Measurements from ENCODE around the gene SERTAD4.
A peak's percentile ranks its signal among the peaks of the same experiment; 100 is the strongest.
"Not testable (repeated sequence)": the region's sequence is repeated elsewhere in the genome, so short reads cannot be mapped to it uniquely, and the experiment has no call there.

SERTAD4 gene

DNA sequence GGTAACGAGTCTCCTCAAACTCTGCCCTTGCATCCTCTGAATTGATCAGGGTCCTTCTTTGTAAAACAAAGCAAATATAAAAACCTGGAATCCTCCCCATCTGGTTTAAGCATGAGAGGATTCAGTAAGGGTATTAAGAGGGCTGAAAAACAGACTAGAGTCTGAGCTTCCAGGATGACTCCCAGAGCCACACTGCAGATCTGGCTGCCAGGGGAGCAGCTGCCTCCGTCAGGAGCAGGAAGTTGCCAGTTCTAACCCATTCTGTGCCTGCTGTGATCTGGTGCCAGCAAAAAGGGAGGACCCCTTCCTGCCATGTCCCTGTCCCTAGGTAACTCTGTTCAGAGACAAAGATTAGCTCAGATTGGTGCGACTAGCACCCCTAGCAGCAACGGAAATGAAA, 27.5 kb downstream of the SERTAD4 start:
- no peak for DNase-seq (ENCODE audit: low read depth)

DNA sequence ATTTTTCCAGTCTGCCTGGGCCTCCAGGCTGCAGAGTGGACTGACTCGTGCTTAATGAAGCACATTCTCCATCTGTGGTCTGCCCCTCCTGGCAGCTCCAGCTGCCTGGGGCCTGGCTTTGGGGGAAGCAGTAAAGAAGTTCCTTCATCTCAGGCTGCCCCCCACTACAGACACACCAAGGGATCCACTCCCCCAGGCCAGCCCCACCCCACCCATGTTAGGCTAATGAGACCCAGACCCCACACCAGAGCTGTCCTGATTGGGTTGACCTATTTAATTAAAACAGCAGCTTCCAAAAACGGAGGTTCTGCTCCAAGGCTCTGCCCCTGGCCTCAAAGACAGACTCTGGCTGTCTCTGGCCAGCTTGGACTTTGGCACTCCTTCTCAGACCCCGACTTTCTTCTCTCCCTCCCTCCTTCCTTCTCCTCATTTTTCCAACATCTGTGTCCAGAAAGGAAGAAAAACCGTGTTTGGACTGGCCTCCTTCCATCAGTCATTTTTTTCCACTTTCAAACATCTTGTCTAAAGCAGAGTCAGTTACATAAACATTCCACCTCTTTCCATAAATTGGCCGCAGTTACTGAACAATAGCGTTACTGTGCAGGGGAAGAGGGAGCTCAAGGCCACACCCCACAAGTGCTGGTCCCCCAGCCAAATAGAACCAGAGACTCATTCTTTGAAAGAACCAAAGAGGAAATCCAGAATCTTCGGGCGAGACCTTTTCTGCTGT, 29.7 kb downstream of the SERTAD4 start:
- DNase-seq (ENCODE audit: low read depth), result no peak

DNA sequence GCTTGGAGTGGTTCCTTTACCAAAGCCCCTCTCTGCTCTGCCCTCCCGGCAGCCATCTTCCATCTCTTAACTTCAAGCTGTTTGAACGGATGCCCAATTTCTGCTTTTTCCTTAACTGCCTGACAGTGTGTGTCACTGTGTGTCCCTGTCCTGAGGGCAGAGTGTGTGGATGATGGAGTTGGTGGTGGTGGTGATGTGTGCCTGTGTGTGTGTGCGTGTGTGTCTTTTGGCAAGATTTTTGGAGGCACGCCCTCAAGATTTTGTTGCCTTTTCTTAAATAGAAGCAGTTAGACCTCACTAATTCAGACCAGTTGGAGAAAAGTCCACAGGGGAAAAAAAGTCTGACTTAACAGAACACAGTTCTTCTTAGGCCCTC, 30.3 kb downstream of the SERTAD4 start:
- no peak for DNase-seq (ENCODE audit: low read depth)

DNA sequence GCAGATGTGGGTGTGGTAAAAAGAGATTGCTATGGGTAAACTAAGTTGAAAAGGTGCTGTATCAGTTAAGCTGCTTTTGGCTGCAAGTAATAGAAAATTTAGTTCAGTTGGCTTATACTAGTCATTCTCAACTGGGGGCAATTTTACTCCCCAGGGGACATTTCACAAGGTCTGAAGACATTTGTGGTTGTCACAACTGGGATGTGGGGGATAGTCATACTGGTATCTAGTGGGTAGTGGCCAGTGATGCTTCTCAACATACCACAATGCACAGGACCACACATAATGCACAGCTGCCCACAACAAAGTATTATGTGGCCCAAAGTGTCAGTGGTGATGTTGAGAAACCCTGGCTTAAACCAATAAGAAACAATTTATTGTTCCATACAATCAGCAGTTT, 31.4 kb downstream of the SERTAD4 start:
- no peak for DNase-seq (ENCODE audit: low read depth)

DNA sequence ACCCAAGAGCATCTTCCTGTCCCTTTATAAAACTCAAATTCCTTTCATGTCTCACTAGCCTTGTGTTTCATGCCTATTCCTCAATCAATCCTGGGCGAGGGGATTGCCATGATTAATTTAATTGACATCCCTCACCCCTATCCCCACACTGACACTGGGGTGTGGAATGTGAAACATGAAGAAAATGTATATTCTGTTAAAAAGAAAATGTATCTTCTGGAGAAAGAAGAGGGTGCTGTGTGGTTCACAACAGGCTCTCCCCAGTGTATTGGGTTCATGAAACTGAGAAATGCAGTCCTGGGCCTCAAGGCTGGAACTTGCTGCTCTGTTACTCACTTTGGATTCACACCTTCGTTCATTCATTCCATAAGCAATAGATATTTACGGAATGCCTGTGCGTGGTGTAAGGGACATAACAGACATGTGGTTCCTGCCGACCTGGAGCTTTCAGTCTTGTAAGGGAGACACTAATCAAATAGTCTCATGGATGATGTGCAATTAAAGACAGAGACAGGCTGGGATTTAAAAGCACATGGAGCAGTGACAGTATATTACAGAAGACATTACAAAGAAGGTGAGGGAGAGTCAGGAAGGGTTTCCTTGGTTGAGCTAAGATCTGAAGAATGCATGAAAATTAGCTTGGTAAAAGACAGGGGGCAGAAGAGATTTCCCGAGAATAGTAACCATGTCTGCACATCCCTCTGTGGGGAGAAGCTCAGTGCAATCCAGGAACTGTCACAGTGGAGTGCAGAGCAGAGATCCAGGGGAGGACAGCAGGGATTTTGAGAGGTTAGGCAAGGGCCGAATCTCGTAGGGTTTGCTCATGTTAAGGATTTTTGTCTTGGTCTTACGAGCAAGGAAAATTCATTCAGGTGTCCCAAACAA, 32.1 kb downstream of the SERTAD4 start:
- DNase-seq (ENCODE audit: low read depth), result no peak

DNA sequence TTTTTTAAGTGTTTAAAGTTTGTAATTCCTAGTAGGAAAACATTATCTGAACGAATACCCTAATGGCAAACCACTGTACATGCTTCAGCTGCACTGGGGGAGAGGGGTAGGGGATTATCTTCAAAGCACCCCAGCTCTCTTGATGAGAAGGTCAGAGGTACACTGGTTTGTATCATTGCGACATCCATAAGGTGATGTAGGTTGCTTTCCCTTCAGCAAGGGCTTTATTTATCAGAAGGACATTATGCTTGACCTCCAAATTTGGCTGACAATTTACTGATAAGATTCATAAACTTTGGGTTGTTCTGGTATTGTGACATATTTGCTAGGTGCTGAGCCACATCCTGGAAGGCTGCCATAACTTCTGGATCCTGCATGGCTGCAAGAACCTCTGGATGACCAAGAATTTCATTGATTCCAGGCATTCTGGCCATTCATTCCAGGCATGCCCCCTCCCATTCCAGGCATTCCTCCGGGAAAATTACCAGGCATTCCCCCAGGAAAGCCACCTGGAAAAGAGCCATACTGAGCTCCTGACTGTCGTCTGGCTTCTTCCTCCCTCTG, 32.9 kb downstream of the SERTAD4 start:
- not testable (repeated sequence) for DNase-seq (ENCODE audit: low read depth)

DNA sequence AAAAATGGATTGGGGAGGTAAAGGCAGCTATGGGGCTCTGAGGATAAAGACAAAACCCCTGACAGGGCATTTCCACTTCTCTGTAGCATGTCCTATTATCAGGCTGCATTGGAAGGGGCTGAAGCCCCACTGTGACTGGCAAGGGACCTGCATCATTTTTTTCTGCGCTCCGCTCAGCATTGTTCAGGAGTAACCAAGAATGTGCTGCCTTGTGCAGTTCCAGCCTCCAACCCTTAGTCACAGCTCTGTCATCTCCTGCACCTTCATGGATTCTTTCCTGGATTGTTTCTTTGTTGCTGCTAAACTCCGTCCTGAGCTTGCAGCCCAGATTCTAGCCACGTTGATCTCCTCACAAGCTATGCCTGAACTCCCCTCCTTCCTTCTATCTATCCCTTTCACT, 37.4 kb downstream of the SERTAD4 start:
- no peak for DNase-seq (ENCODE audit: low read depth)

DNA sequence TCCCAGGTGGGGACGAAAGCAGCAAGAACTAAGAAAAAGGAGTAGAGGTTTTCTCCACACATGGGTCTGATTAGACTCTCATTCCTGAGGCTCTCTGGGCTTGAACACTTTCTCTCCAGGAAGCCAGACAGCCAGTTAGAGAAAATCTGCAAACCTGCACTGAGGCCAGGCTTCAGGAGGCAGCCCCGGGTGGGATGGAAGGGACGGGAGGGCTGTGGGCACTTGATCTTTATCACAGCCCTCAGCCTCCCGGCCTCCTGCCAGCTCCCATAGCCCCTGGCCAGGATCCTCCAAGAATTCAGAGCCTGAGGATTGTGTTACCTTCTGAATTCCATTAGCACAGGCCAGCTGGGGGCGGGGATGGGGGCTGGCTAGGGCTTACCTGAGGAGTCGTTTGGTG, 40.1 kb downstream of the SERTAD4 start:
- DNase-seq (ENCODE audit: low read depth), result no peak

DNA sequence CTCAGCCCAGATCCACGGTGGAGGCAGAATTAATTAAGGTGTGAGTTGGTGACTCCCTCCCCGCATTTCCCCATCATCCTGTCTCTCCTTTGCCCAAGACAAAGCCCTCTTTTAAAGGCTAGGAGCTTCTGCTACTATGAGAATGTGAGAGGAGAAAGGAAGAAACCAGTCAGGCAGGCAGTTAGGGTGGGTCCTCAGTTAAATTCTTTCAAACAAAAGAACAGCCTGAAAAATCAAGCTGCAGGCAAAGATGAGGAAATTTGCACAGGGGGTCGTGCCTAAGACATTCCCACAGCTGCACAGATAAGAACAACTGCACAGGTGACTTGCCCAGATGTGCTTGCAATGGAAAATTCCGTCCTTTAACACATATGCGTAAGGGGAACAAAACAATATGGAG, 47.6 kb downstream of the SERTAD4 start:
- no peak for DNase-seq (ENCODE audit: low read depth)

DNA sequence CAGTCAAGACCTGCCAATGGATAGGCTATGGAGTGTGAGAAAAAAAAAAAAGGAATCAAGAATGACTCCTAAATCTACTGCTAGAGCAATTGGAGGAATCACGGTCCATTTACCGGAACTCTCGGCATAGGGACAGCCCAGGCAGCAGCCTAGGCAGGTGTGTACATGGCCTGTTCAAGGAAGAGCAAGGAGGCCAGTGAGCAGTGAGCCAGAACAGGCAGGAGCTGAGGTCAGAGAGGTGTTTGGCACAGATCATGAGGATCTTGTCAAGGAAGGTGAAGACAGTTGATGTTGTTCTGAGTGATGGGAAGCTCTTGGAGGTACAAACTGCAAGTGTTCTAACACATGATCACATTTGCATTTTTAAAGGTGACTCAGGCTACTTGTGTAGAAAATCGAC, 55.5 kb downstream of the SERTAD4 start:
- DNase-seq (ENCODE audit: low read depth), result no peak

DNA sequence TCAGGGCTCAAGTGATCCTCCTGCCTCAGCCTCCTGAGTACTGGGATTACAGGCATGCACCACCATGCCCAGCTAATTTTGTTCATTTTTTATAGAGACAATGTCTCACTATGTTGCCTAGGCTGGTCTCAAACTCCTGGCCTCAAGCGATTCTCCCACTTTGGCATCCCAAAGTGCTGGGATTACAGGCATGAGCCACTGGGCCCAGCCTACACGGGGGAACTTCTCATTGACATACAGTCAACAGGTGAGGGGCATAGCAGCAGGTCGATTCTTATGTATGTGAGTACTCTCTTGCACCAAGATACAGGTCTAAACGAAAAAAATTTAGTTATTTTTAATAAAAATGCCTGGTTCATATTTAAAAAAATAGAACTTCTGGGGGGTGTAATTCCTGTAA, 56.7 kb downstream of the SERTAD4 start:
- no peak for DNase-seq (ENCODE audit: low read depth)

DNA sequence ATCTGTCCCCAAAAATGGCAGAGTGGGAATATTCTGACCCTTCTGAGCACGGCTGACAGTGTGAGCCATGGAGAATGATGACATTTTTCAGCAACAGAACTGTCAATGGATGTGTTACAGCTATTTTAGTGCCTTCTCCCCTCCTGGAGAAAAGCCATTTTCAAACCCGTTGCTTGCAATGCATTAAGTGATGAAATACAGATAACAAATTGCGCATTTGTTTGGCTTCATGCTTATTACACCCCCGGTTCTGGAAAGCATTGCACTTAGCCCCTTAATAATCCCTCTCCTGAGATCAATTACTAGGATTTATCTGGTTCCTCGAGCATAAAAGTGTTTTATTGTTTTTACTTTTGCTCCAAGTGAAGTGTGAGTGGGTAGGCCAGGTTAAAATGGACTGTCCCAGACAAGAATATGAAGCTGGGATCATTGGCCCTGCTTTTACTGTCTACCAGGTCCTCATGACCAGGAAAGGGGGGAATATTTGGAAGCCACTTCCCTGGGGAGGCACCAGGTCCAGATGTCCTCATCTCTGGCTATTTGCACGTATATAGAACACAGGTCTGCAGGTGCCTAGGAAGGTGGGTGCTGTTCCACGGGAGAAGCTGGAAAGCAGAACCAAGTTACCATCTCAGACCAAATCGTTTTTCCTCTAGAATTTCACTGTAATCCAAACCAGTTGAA, 58.6 kb downstream of the SERTAD4 start:
- no peak for DNase-seq (ENCODE audit: low read depth)

DNA sequence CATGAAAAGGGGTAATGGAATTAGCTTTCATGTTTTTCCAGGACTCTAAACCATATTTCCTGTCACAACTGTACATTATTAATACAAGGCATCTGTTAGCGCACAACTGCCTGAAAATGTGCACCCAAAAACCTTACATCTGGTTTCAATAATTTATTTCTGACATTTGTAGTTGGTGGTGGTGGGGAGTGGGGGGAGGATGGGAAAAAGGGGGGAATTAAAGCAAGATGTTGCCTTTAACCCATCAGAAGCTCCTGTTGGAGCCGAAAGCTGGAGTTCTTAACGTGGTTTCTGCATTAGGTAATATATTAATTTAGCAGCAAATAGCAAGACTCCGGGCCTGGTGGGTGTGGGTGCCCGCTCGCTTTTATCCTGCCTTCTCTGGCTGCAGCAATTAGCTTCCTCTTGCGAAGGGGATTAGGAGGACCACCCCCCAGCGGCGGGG, 59.2 kb downstream of the SERTAD4 start:
- DNase-seq (ENCODE audit: low read depth), result no peak

DNA sequence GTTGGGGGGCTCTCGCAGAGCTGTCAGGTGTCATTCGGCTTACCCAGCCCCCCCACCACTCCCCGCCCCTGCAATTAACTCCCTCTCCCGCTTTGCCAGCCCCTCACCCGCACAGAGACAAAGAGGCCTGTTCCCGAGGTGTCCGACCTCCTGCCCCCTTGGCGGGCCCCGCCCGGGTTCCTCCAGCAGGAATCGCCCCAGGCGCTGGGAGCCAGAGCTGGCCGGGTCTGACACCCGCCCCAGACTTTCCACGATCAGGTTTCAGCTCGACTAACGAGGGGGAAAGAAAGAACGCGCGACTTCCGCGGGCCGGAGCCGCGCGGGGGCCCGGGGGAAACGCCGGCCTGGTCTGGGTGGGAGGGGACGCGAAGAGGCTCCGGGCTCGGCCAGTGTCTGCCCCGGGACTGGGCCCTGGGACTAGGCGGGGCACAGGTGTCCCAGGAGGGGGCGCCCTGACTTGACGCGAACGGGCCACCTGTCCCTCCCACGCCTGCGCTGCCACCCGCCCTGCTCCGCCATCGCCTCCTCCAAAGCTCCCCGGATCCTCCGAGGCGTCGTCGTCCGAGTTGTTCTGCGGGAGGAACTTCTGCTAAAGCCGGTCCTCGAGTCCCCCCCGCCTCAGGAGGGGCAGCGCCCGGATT, 59.8 kb downstream of the SERTAD4 start:
- peak; percentile 37 for DNase-seq (ENCODE audit: low read depth)

DNA sequence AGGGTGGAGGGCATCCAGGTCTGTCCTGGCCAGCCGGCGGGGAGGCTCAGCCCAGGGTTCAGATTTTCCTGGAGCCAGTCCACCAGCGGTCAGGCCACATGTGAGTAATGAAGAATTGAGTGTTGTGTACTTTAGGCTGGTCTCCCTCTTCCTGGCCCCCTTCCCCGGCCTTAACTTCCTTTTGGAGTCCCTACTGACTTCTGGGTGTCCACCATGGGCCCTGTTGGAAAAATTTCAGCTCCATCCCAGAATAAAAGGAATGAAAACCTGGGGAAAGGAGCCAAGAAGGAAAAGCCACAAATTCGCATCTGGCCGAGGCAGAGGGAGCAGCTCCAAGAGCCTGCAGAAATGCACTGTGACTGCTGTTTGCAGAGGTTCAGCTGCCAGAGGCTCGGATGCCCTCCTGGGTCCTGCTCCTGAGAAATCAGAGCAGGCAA, 60.6 kb downstream of the SERTAD4 start:
- no peak for DNase-seq (ENCODE audit: low read depth)

DNA sequence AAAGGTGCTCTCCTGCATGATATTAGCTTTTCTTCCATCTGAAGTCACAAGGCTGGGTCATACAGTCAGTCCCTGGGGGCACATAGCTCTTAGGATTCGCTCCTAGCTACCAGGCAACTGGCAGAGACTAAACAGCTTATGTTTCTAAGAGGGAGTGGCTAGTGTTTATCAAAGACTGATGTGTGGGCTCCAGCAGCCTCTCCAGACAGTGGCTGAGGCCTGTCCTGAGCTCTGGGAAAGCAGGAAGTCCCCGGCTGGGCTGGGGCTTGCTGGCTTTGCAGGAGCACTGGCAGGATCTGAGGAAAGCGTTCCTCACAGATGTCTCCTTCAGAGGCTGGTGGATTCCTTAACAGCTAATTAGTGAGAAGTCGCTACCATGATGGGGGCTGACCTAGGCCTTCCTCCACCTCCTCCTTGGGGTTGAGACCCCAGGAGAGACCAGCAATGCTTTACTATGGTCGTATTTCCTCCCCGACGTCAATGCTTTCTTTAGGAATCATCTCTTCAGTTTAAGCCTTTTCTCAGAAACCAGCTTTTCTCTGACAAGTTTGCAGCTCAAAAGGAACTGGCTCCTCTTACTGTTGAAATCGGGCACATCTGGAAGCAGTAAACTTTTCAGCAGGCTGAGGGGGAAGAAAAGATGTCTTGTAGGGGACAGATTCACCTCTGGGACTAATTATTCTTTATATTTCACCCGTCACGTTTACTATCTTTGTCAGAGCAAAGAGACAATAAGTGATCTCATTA, 62.6 kb downstream of the SERTAD4 start:
- DNase-seq (ENCODE audit: low read depth), result no peak
